ENCODE results near the gene RALA.
A peak's percentile ranks its signal among the peaks of the same experiment; 100 is the strongest.

The RALA gene

GRCh38 chr7:39614299-39614698, 9.1 kb upstream of the RALA start:
- FAIRE-seq, result no peak

DNA sequence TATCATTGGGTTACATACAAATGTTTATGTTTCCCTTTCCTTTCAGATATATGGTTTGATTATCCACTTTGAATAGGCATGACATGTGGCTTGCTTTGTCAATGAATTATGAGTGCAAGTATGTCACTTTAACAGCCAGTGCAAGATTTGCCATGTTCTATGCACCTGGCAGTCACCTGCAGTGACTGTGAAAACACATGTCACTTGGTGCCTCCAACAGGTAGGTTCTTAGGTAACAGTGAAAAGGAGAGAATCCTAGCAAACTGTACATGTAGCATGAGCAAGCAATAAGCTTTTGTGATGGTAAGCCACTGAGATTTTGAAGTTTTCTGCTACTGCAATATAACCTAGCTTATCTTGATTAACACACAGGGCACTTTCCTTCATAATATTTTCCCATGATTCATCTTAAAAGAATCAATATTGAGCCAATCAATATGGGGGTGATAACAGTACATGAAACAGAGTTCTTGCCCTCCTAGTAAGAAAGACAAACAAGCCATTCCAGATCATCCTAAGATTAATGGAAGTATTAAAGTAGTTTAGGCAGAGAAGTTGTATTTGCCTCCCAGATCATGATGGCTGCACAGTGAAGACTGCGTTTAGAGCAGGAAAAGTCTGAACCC, 7.9 kb upstream of the RALA start:
- no peak for FAIRE-seq

- no peak for FAIRE-seq
These were observed 7.2 kb upstream of the RALA start for GRCh38 chr7:39616138-39616537.

- peak; percentile 27 for FAIRE-seq
These were observed 6.4 kb upstream of the RALA start for GRCh38 chr7:39617005-39617404.

- FAIRE-seq, result no peak
These were observed 4.5 kb upstream of the RALA start for GRCh38 chr7:39618868-39619267.

DNA sequence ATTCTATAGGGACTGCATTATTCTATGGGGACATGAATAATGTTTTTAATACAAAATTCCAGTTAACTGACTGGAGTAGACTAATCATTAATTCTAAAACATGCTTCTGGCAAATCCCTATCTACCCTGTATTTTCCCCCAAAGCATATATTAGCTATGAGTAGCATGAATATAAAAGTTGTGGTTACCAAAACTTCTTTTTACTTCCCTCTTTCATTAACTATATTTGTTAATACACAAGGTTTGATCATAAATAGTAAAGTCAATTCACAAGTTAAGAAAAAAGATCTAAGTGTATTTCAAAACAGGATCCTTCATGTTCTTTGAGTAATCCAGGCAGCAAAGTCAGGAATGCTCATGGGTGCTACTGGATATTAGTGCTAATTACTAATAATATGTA, 2.9 kb upstream of the RALA start:
- no peak for FAIRE-seq

- no peak for FAIRE-seq
These were observed 2.1 kb upstream of the RALA start for GRCh38 chr7:39621261-39621660.

DNA sequence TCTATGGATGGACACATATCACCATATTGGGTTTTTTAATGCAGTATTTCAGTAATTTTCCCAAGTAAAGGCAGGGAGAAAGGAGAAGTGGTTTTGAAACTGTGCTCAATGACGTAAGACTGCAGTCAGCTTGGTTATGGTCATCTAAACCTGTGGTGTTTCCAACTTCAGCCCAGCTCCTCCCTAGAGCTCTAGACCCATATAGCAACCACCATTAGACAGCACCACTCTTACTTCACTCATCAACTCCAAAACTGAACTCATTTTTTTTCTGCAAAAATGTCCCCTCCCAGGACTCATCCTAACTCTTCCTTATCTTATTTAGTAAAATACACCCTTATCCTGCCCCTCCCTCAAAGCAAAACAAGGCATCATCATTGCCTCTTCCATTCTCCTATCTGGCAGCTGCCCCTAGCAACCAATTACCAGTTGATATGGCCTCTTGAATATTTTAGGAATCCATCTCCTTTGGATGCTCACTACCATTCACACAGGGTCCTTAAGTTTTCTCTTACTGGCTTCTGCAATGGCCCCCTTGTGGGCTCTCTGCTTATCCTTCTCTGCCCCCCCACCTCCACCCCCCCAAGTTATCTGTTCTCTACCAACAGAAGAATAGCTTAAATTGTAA, 1.5 kb upstream of the RALA start:
- FAIRE-seq, result no peak

GRCh38 chr7:39622609-39623008, 763 bp upstream of the RALA start:
- no peak for FAIRE-seq

- no peak for FAIRE-seq
These were observed 515 bp downstream of the RALA start for GRCh38 chr7:39623732-39624441.

DNA sequence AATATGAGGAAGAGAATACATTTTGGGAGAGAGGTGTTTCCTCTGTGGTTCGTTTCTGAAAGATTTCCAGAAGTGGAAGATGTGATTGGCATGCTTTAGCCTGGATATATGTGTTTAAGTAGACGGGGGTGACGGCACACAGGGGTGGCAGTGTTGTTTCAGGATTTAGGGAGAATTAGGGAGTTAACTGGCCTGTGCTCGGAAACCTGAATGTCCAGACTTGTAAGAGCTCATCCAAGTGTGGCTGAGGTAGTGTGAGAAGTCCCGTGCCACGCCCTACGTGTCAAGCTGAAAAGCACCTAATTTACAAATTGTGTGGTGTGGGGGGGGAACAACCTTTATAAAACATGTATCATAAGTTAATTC, 1.1 kb downstream of the RALA start:
- FAIRE-seq, result no peak

GRCh38 chr7:39624935-39625694, 1.7 kb downstream of the RALA start:
- no peak for FAIRE-seq

DNA sequence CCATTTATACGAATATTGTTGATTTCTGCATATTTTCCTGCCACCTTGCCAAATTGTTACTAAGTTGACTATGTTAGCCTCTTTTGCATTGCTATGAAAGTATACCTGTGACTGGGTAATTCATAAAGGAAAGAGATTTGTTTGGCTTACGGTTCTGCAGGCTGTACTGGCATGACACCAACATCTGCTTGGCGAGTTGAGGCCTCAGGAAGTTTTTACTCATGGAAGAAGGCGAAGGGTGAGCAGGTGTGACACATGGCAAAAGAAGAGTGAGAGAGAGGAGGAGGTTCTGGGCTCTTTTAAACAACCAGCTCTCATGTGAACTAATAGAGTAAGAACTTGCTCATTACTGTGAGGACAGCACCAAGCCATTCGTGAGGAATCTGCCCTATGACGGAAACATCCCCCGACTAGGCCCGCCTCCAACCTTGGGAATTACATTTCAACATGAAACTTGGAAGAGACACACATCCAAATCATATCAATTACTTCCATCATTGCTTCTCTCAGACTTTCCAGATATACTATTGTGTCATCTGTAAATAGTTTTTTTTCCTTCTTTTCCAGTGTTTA, 8.4 kb downstream of the RALA start:
- no peak for FAIRE-seq

DNA sequence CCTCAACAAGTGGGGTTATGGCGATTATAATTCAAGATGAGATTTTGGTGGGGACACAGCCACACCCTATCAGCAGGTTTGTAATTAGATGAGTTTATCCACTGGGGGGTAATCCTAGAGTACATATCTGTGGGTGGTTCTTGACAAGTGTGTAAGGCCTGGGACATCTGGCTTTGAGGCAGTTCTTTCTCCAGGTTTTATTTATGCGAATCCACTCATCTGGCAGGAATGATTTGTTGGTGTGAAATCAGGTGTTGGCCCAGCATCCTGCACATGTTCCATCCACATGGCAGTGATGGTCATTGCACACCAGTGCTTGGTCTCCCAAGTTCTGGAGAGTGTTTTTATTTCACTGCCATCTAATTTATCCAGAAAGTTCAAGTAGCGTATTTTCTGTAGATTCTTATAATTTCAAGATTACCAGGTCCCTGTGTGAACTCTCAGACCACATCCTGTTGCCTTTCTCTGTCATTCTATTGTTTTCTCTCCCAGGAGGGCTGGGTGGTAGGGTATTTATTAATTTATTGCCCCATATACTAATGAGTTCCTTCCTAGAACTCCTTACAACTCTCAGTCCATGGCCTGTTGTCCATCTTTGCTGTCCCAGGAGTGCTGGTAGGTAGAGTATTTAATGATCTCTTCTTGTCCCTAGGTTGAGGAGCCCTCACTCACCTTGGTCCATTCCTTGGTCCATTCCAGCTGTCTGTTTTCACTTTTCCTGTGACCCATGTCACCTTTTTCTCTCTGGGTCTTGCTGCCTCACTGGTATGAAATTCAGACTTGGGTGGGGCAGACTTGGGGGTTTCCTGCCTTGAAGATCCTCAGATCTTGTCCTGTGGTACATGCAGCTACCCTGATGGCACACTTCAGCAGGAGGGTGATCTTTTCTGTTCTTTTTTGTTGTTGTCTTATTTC, 10.4 kb downstream of the RALA start:
- FAIRE-seq, result no peak

DNA sequence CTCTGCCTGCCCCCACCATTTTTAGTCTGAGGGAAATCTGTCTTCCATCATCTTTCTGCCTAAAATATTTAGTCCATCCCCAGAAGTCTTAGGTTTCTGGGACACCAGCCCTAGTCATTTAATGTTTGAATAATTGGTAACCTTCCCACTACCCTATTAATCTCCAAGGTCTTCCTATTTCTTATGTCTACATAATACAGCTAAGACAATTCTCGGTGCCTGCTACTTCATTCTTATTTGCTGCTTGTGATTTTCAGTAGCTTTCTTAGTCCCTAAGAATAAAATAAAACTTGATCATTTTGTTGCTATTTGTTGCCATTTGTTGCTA, 11.1 kb downstream of the RALA start:
- FAIRE-seq, result no peak

- FAIRE-seq, result no peak
These were observed 14.0 kb downstream of the RALA start for GRCh38 chr7:39637400-39637799.

DNA sequence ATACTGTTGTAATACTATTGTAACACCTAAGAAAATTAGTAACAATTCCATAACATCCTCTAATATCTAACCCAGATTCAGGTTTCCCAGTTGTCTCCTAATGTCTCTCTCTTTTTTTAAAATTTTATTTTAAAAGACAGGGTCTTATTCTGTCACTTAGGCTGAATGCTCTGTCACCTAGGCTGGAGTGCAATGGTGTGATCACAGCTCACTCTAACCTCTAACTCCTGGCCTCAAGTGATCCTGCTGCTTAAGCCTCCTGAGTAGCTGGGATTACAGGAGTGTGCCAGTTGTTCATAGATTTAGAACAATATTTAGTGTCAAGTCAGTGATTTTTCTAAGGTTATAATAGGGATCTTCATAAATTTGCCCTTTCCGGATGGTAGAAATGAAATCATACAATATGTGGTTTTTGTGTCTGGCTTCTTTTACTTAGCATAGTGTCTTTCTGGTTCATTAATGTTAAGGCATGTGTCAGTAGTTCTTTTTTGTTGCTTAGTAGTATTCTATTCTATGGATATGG, 14.7 kb downstream of the RALA start:
- FAIRE-seq, result no peak

DNA sequence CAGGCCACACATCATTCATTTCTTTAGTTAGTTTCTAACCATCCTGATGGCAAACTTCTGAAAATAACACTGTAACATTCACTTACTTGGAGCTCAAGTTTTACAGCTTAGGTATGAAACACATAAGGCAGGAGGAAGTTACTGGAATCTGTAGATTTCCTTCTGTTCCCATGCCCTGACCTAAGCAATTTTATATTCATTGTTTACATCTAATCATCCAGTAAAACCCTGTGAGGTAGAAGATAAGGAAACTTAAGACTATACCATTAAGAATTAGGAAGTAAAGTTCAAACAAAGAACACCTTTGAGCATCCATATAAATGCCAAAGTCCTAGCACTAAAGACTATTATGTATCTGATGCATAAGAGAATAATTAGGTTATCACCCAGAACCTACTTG, 19.5 kb downstream of the RALA start:
- no peak for FAIRE-seq

DNA sequence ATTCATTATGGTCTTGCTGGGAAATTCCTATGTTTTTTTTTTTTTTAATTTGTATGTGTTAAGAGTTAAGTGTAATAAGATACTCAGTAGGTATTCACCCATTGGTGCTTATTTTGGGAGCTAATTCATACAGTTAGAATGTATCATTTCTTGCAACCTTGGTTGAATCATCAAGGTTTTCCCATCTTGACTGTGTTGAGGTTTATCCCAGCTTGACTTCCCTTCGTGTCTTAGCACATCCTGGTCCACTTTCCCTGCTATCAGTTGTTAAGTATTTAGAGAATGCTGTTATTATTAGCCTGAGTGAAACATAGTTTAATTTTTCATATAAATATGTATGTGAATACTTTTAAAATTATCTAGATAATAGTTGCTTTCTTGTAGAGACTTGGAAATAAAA, 20.8 kb downstream of the RALA start:
- no peak for FAIRE-seq

DNA sequence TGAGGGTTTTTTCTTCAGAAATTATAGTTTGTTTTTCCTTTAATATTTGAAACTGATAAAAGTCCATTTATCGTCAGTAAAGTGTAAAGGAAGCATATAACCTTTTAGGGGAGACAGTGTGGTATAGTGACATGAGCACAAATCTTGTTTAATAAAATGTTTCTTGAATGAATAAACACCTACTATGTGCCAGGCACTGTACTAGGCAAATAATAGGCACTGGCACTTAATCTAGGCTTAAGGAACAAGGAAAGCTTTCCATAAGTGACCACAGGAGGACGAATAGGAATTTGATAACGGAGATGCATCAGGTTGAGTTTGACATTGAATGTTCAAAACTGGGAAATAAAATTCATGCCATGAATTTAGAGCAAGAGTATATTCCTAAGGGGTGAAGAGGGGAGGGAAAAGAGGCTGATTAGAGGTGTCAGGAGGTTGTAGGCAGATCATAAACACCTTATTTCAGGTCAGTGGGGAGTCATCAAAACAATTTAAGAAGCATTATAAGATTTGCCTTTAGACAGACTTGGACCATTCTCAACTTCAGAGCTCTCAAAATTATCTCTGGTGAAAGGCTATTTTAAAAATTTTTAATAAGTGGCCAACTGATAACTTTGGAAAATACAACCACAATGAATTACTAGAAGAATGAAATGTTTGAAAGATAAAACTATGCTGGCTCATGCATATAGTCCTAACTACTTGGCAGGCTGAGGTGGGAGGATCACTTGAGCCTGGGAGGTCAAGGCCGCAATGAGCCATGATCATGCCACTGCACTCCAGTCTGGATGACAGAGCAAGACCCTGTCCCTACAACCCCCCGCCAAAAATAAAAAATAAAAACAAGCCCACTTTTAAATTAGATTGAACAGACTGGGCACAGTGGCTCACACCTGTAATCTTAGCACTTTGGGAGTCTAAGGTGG, 22.4 kb downstream of the RALA start:
- no peak for FAIRE-seq

DNA sequence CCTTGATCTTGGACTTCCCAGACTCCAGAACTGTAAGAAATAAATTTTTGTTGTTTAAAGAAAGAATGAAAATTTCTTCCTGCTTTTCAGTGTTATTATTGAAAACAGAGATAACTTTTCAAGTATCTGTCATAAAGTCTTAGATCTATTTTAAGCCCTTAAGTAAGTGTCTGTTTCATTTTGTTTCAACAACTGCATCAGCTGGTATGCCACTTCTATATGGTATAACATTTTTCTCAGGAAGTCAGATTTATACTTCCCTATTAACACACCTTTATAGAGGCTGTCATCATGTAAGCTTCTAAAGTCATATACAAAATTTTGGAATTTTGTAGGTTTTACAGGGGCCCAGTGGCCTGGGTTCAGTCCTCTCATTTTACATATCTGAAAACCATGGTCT, 24.4 kb downstream of the RALA start:
- no peak for FAIRE-seq
